Measurements from ENCODE around the gene SLC25A44.
A peak's percentile ranks its signal among the peaks of the same experiment; 100 is the strongest.
"Not testable (repeated sequence)": the region's sequence is repeated elsewhere in the genome, so short reads cannot be mapped to it uniquely, and the experiment has no call there.

The SLC25A44 gene

DNA sequence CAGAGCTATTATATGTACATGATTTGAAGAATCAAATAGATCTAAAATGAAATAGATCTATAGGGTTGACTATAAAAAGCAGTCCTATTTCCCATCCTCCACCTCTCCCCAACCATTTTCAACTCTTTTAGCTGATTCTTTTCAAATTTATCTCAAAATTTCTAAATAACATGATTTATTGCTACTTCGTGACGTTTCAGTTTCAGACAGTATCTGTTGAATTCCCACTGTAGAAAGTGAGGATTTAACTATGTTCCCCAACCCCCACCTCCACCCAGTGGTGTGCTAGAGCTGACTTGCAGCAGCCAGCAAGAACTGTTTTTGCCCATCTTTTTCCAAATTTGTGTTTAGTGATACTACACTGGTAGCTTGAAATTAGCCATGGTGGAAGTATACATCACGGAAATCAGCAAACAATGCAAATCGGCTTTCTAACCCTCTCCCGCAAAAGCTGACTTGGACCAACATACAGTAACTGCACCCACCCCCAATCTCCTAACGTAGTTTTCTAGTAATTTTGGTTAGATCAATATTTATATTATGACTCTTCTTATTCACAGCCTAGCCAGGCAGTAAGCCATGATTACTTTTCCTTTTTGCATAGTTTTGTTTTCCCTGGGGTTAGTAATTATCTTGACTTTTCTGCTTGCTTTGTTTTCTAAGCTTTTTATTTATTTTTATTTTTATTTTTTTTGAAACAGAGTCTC lies 29.6 kb upstream of the SLC25A44 start:
- no peak for DNase-seq

DNA sequence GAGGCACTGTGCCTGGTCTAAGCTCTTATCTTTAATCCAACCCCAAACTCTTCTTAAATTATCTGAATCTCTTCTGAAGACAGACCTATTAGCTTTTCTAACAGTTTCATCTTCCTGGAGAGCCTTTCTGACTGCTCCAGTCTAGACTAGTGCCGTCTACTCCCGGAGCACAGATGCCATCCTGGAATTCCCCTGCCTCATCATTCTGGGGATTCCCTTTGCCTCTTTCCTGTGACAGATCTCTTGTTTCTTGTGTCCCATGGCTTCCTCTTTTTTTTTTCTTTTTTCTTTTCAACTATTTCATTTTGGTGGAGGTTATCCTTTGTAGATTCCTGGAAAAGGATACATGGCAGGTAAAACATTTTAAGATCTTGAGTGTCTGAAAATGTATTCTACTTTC lies 28.8 kb upstream of the SLC25A44 start:
- no peak for DNase-seq

DNA sequence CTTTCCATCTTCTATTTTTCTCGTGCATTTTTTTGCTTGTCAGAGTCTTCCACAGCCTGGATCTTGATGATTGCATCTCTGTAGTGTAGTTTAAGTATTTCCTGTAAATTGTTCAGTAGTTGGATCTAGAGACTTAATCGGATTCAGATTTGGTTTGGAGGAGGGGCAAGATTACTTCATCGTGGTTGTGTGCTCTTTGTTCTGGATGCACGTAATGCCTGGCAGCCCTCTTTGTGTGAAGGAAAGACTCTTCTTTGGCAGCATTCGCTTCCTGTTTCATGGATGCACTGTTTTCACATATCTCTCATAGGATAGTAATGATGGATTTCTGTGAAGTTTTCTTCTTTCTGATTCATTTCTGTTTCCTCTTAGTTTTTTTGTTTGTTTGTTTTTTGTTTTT lies 26.4 kb upstream of the SLC25A44 start:
- no peak for DNase-seq

DNA sequence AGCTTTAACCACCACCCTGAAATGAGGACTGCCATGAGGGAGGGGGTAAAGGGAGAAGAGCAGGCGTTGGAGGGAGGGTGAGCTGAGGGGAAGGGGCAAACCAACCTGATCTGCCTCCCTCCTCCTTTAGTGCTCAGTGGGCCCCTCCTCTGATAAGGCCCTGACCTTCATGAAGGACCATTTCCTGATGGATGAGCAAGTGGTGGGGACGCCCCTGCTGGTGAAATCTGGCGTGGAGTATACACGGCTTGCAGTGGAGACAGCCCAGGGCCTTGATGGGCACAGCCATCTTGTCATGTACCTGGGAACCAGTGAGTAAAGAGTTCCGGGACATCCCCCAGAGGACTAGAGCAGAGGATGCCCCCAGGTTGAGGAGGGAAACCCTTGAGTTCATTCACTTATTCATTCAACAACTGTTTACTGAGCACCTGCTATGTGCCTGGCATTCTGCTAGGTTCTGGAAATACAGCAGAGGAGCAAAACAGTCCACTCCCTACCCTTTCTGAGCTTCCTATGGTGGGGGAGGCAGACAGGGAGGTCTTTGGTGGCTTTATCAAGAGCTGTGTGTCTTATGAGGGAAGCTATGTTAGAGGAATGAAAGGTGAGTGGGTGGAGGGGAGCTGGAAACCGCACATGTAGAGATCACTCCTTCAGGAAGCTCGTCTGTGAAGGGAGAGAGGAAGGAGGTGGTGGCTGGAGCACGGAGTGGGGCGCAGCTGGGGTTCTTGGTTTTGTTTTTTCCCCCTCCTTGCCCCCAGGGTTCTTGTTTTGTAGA lies 21.0 kb upstream of the SLC25A44 start:
- DNase-seq, result no peak

DNA sequence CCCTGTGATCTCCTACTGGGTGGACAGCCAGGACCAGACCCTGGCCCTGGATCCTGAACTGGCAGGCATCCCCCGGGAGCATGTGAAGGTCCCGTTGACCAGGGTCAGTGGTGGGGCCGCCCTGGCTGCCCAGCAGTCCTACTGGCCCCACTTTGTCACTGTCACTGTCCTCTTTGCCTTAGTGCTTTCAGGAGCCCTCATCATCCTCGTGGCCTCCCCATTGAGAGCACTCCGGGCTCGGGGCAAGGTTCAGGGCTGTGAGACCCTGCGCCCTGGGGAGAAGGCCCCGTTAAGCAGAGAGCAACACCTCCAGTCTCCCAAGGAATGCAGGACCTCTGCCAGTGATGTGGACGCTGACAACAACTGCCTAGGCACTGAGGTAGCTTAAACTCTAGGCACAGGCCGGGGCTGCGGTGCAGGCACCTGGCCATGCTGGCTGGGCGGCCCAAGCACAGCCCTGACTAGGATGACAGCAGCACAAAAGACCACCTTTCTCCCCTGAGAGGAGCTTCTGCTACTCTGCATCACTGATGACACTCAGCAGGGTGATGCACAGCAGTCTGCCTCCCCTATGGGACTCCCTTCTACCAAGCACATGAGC lies 17.2 kb upstream of the SLC25A44 start:
- DNase-seq, result no peak

DNA sequence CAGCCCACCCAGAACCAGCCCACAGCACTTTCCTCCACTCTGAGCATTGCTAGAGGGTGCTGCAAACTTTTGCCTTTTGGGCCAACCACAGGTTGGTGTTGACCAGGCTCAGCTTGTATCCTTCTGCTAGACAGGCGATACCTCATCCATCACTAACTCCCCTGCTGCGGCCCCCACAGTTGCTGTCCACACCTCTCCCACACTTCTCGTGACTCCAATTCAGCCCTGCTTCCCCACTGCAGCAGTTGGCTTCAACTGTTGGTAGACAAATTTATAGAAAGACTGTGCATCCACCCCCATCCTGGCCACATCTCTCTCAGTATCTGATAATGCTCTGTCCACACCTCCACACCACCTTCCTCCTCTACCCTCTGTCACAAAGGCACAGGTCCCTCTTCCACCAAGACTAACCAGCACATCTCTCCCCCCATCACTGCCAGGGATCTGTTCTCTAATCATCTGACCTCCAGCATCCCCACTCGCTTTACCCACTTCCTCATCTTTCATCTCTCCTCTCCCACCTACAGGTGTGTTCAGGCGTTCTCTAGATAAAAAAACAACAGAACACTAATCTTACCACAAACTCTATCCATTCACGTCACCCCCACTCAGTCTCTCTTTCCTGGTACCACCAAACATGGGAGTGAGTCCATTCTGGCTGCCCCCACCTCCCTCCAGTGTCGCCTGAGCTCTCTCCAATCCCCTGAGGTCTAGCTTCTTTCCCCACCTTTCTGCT lies 15.8 kb upstream of the SLC25A44 start:
- peak; percentile 42 for DNase-seq

DNA sequence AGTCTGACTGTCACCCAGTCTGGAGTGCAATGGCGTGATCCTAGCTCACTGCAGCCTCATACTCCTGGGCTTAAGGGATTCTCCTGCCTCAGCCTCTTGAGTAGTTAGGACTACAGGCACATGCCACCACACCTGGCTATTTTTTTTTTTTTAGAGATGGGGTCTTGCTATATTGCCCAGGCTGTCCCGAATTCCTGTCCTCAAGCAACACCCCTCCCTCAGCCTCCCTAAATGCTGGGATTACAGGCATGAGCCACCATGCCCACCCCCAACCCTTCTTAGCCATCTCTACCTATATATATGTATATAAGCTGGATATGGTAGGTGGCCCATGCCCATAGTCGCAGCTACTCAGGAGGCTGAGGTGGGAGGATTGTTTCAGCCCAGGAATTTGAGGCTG lies 13.4 kb upstream of the SLC25A44 start:
- no peak for DNase-seq

DNA sequence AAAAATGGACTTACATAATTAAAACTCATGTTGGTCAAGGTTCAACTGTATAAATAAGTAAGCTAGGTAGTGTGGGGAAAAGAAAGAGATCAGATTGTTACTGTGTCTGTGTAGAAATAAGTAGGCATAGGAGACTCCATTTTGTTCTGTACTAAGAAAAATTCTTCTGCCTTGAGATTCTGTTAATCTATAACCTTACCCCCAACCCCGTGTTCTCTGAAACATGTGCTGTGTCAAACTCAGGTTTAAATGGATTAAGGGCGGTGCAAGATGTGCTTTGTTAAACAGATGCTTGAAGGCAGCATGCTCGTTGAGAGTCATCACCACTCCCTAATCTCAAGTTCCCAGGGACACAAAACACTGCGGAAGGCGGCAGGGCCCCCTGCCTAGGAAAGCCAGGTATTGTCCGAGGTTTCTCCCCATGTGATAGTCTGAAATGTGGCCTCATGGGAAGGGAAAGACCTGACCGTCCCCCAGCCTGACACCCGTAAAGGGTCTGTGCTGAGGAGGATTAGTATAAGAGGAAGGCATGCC lies 12.4 kb upstream of the SLC25A44 start:
- DNase-seq, result not testable (repeated sequence)

DNA sequence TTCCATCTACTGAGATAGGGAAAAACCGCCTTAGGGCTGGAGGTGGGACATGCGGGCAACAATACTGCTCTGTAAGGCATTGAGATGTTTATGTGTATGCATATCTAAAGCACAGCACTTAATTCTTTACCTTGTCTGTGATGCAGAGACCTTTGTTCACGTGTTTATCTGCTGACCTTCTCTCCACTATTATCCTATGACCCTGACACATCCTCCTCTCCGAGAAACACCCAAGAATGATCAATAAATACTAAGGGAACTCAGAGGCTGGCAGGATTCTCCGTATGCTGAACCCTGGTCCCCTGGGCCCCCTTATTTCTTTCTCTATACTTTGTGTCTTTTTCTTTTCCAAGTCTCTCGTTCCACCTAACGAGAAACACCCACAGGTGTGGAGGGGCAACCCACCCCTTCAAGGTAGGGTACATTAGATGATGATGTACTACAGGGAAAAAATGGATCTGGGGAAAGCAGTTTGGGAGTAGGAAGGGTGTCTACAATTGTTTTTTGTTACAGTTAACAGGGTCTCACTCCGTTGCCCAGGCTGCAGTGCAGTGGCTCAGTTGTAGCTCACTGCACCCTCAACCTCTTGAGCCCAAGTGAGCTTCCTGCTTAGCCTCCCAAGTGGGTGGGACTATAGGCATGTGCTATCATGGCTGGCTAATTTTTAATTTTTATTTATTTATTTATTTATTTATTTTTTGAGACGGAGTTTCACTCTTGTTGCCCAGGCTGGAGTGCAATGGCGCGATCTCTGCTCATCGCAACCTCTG lies 11.7 kb upstream of the SLC25A44 start:
- not testable (repeated sequence) for DNase-seq

DNA sequence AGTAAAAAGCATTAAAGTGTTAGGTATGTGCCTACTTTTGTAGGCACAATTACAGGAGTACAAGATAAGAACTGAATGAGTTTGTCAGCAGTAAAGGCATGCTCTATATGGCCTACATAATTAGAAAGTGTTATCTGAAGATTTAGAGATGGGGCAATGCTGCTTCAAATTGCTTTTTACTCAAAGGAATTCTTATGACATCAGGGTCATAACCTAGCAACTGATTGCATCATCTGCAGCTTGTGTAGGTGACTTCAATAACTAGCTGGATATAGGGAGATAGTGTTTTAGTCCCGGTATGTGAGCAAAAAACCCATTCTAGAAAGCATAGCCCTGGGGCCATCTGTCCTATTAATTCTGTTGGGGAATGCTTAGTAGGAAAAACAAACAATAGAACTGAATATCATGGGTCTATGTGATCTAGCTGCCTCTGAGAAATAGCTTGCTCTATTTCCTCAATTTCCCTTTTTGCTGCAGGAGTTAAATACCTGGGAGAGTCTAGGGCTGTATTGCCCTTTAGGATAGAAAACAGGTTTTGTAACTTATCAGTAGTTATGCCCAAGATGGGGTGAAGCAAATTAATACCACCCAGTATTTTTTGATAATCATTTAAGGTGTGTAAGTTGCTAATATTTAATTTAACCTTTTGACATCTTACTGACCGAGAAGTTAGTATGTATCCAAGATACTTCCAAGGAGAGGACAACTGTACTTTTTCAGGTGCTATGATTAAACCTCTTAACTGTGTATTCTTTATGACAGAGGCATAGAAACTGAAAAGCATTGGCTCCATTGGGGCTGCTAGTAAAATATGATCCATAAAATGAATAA lies 7.3 kb upstream of the SLC25A44 start:
- not testable (repeated sequence) for DNase-seq

DNA sequence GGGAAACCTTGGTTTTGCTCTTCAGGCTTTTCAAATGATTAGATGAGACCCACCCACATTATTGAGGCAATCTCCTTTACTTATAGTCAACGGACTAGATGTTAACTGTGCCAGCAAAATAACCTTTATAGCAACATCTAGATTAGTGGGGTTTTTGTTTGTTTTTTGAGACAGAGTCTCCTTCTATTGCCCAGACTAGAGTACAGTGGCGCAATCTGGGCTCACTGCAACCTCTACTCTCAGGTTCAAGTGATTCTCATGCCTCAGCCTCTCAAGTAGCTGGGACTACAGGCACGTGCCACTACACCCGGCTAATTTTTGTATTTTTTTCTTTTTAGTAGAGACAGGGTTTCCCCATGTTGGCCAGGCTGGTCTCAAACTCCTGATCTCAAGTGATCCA lies 3.6 kb upstream of the SLC25A44 start:
- DNase-seq, result not testable (repeated sequence)

DNA sequence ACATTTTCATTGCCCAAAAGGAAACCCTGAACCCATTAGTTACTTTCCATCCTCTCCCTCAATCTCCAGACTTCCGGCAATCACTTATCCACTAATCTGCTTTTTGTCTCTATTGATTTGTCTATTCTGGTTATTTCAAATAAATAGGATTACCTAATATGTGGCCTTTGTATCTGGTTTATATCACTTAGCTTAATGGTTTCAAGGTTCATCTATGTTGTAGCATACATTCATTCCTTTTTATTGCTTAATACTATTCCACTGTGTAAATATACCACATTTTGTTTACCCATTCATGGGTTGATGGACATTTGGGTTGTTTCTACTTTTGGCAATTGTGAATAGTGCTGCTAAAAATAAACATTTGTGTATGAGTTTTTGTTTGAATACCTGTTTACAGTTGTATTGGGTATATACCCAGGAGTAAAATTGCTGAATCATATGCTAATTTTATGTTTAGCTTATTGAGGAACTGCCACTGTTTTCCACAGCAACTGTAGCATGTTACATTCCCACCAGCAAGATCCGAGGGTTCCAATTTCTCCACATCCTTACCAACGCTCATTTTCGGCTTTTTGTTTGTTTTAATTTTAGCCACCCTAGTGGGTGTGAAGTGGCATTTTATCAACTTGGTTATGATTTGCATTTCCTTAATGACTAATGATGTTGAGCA lies 2.5 kb upstream of the SLC25A44 start:
- no peak for DNase-seq

DNA sequence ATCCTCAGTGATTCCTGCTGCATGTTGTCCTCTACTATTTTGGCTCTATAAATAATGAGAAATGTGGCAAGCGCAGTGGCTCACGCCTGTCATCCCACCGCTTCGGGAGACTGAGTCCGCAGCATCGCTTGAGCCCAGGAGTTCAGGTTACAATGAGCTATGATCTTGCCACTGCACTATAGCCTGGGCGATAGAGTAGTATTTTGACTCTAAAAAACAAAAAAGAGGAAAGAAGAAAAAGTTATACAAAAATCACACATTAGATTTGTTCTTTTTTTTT lies 756 bp upstream of the SLC25A44 start:
- no peak for DNase-seq

DNA sequence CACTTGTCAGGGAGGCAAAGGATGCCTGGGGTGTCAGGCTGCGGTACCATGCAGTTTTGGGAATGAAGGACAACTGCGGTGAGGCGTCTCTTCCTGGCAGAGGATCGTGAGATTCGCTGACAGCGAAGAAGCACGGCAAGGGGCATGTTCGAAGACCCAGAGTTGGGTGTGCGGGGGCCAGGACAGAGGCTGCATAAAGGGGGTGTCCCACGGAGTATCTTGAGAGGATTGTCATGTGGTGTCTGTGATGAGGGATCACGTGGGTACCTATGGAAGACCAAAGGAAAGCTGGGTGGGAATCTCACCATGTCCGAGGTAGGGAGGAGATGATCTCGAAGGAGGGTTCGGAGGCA lies 372 bp downstream of the SLC25A44 start:
- DNase-seq, result no peak

DNA sequence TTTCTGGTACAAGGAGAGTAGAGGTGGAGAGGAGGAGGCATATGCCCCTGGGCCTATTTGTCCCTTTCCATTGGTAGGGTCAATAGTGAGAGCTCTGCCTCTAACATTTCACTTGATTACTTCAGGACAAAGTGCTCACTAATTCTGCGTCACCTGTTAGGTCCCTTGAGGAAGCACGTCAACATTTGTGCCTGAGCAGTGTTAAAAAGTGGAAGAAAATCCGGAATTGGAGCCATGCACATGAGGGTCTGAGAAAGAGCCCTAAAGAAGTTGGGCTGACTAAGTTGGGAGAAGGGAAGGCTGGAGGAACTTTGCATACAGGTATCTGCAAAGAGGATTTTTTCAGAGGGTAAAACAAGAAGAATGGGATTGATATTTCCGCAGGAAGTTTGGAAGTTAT lies 1.9 kb downstream of the SLC25A44 start:
- no peak for DNase-seq

DNA sequence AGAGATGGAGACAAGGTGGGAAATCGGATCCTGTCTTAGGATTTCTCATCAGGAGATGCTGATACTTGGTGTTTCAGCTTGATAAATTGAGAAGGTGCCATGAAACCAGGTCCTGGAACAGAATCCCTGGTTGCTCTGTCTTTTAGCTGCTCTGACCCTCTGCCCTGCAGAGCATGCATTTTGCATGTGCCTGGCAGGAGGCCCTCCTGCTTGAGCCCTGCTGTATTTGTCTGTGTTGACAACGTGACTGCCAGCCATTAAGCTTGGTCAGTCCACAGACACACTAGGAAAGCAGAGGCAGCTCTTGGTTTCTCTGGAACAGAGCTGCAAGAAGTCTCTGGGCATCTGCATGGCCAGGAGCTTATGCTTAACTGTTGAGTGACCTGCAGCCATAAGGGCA lies 2.5 kb downstream of the SLC25A44 start:
- DNase-seq, result no peak

DNA sequence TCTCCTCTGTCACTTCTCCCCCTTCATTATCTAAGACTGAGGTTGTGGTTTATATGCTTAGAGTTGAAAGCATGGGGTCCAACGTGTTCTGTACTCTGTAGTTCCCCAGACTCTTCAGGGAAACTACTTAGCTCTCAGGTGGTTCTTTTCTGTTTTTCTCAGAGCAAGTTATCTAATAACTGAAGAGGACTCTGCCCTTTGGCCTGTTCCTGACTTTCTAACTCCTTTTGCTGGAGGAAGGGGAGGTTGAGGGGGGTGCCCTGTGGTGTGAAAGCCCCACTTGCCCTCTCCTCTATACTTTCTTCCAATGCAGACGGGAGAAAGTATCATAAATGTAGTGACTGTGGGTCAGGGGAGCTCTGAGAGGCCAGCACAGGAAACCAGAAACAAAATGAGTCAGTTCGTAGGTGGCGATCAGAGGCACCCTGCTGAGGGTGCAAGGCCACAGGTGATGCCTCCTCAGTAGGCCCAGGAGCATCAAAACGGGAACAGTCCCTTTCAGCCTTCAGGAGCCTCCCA lies 5.0 kb downstream of the SLC25A44 start:
- DNase-seq, result no peak

DNA sequence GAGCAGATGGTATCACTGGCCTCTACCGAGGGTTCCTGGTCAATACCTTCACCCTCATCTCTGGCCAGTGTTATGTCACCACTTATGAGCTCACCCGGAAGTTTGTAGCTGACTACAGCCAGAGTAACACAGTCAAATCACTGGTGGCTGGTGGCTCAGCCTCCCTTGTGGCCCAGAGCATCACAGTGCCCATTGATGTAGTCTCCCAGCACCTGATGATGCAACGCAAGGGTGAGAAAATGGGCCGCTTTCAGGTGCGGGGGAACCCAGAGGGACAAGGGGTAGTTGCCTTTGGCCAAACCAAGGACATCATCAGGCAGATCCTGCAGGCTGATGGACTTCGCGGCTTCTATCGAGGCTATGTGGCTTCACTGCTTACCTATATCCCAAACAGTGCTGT lies 6.1 kb downstream of the SLC25A44 start:
- no peak for DNase-seq

DNA sequence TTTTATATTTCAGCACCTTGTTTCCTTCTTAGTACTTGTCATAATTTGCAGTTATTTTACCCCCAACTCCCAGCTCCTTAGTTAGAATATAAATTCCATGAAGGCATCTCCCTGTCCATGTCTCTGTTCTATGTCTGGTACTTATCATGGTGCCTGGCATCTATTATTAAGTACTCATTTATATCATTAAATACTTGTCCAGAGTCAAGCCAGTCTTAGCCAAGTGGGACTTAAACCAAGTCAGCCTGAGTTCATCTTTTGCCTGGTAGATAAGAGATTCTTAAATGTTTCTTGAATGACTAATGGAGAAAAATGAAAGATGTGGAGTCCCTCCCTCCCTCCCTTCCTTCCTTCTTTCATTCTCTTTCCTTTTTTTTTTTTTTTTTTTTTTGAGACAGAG lies 9.4 kb downstream of the SLC25A44 start:
- no peak for DNase-seq

DNA sequence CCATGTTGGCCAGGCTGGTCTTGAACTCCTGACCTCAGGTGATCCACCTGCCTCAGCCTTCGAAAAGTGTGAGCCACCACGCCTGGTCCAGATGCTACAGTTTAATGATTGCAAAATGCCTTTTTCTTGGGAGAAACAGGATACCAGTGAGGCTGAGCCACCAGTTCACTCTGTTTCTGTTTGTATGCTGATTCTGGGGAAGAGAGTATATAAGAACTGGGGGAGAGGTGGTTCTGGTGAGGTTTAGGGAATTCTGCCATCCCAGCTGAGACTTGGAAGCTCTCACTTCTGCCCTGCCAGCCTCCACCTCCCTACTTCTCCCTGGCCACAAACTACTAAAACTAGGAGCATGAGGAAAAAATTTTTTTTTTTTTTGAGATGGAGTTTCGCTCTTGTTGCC lies 10.8 kb downstream of the SLC25A44 start:
- DNase-seq, result no peak

DNA sequence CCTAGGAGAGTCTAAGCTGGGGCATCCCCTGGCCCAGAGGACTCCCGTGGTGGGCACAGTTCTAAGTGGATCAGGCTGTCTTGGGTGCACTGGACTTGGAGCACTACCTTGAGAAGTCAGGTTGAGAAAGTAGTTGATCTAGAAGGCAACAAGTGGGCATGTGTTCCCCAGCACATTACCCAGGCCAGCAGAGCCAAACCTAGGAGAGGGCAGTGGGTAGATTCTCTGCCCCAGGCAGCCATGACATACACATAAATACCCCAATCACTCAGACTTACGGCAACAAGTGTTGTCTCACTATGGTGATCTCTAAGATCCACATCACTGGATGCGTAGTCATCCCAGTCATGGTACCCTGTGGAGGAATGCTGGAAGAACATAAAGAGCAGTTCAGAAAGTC lies 17.3 kb downstream of the SLC25A44 start:
- no peak for DNase-seq

All from RPMI8226 (cell line).